ENCODE measurements around the gene CDA.

GRCh38 chr1:20590306-20590777, 1.4 kb downstream of the CDA start:
- TF ChIP-seq CTCF (IDR thresholded peaks at IDR 0.05; ENCODE audit: low read depth, low read length): no peak
- no peak for TF ChIP-seq POLR2A (IDR thresholded peaks at IDR 0.05; ENCODE audit: extremely low read depth, insufficient read length)
- TF ChIP-seq MAX (IDR thresholded peaks at IDR 0.05; ENCODE audit: low read depth, low read length): peak; percentile 88

Measured in NB4 (cell line).